ENCODE results near the gene HOXD8. TPM values are rescaled to one million over a fixed set of nuclear protein-coding genes. Genes with fewer than 3 reads are reported as not detected.

Gene HOXD8
- total RNA-seq, 4 donors from 2014 or later: 2.4 to 8.9 (median 6.0) TPM

- peak in 1 of 2 donors; percentile 65 for DNase-seq (ENCODE audit: low spot score in 2 of 2)
- H3K4me3 ChIP-seq (ENCODE audit: low read depth, poor library complexity, severe bottlenecking): no peak overlapping the region
- intact Hi-C loops (cut with DNase I; ENCODE audit: low total_unique reads): no loop called here
- 50 to 56% methylated on average over 31 of the region's 31 CpGs for WGBS, 2 donors
- TF ChIP-seq CTCF (IDR thresholded peaks at IDR 0.05) (no peak), POLR2A (IDR thresholded peaks at IDR 0.05) (no peak)
Observed at GRCh38 chr2:176147800-176148496, 18.4 kb downstream of the HOXD8 start.

- intact Hi-C loops (cut with DNase I; ENCODE audit: low total_unique reads): no loop called here
- DNase-seq (ENCODE audit: low spot score in 2 of 2): peak in 1 of 2 donors; percentile 68
- no peak for TF ChIP-seq CTCF (IDR thresholded peaks at IDR 0.05)
- TF ChIP-seq POLR2A (IDR thresholded peaks at IDR 0.05): no peak
- no peak overlapping the region for H3K4me3 ChIP-seq (ENCODE audit: low read depth, poor library complexity, severe bottlenecking)
- WGBS, 2 donors: 57 to 67% methylated on average over 11 of the region's 11 CpGs
Observed at GRCh38 chr2:176148751-176149421, 19.4 kb downstream of the HOXD8 start.

GRCh38 chr2:176149481-176149938 is 20.0 kb downstream of the HOXD8 start:
- 59 to 74% methylated on average over 22 of the region's 22 CpGs for WGBS, 2 donors
- TF ChIP-seq POLR2A (IDR thresholded peaks at IDR 0.05): no peak
- intact Hi-C loops (cut with DNase I; ENCODE audit: low total_unique reads): no loop called here
- H3K4me3 ChIP-seq (ENCODE audit: low read depth, poor library complexity, severe bottlenecking): no peak overlapping the region
- DNase-seq (ENCODE audit: low spot score in 2 of 2): no peak

- H3K4me3 ChIP-seq (ENCODE audit: low read depth, poor library complexity, severe bottlenecking): no peak overlapping the region
- intact Hi-C loops (cut with DNase I; ENCODE audit: low total_unique reads): no loop called here
- peak in 1 of 2 donors; percentile 77 for DNase-seq (ENCODE audit: low spot score in 2 of 2)
- WGBS, 2 donors: 64 to 75% methylated on average over 24 of the region's 24 CpGs
- TF ChIP-seq CTCF (IDR thresholded peaks at IDR 0.05) (no peak), POLR2A (IDR thresholded peaks at IDR 0.05) (no peak)
Observed at GRCh38 chr2:176149939-176150583, 20.6 kb downstream of the HOXD8 start.

GRCh38 chr2:176150584-176151441 is 21.3 kb downstream of the HOXD8 start:
- intact Hi-C loops (cut with DNase I; ENCODE audit: low total_unique reads): no loop called here
- DNase-seq (ENCODE audit: low spot score in 2 of 2): peak in 1 of 2 donors; percentile 75
- H3K4me3 ChIP-seq (ENCODE audit: low read depth, poor library complexity, severe bottlenecking): no peak overlapping the region
- WGBS, 2 donors: 66 to 73% methylated on average over 14 of the region's 14 CpGs
- TF ChIP-seq CTCF (IDR thresholded peaks at IDR 0.05) (no peak), POLR2A (IDR thresholded peaks at IDR 0.05) (no peak)

All from lower leg skin (tissue), 4 donors.